GM18868 (cell line): Measurements from ENCODE around the gene VPREB1.
"Not testable (repeated sequence)": the region's sequence is repeated elsewhere in the genome, so short reads cannot be mapped to it uniquely, and the experiment has no call there.

Experiments
- ATAC-seq: cut with Tn5 transposase; IDR thresholded peaks from one replicate; pipeline ENCODE4 v1.9.1; 2021; ENCODE audit warnings: mild to moderate bottlenecking, moderate library complexity; ENCODE audit not compliant: unreplicated experiment

The VPREB1 gene

GRCh38 chr22:22213231-22213630 is 31.4 kb upstream of the VPREB1 start:
- ATAC-seq: no peak

GRCh38 chr22:22214819-22215329 is 29.7 kb upstream of the VPREB1 start:
- no peak for ATAC-seq

- ATAC-seq: no peak
Observed at GRCh38 chr22:22215659-22216449, 28.7 kb upstream of the VPREB1 start.

- ATAC-seq: no peak
Observed at GRCh38 chr22:22216450-22216959, 28.1 kb upstream of the VPREB1 start.

- no peak for ATAC-seq
Observed at GRCh38 chr22:22218302-22218701, 26.3 kb upstream of the VPREB1 start.

GRCh38 chr22:22219140-22219996 is 25.2 kb upstream of the VPREB1 start:
- ATAC-seq: no peak

- not testable (repeated sequence) for ATAC-seq
Observed at GRCh38 chr22:22221043-22221442, 23.5 kb upstream of the VPREB1 start.

- ATAC-seq: no peak
Observed at GRCh38 chr22:22226448-22227187, 18.0 kb upstream of the VPREB1 start.

- ATAC-seq: no peak
Observed at GRCh38 chr22:22228421-22228820, 16.2 kb upstream of the VPREB1 start.

- ATAC-seq: no peak
Observed at GRCh38 chr22:22228921-22229320, 15.7 kb upstream of the VPREB1 start.

- no peak for ATAC-seq
Observed at GRCh38 chr22:22229683-22230420, 14.7 kb upstream of the VPREB1 start.

- no peak for ATAC-seq
Observed at GRCh38 chr22:22230438-22230837, 14.1 kb upstream of the VPREB1 start.

GRCh38 chr22:22233081-22233480 is 11.5 kb upstream of the VPREB1 start:
- ATAC-seq: no peak

- ATAC-seq: no peak
Observed at GRCh38 chr22:22235558-22235957, 9.0 kb upstream of the VPREB1 start.

- no peak for ATAC-seq
Observed at GRCh38 chr22:22237521-22237920, 7.1 kb upstream of the VPREB1 start.

- ATAC-seq: no peak
Observed at GRCh38 chr22:22239311-22239939, 5.2 kb upstream of the VPREB1 start.

GRCh38 chr22:22241554-22241898 is 3.1 kb upstream of the VPREB1 start:
- ATAC-seq: no peak

GRCh38 chr22:22242488-22242887 is 2.1 kb upstream of the VPREB1 start:
- no peak for ATAC-seq

GRCh38 chr22:22243033-22243680 is 1.4 kb upstream of the VPREB1 start:
- no peak for ATAC-seq
